ENCODE measurements around the gene EZH1. TPM values are rescaled to one million over a fixed set of nuclear protein-coding genes. Genes with fewer than 3 reads are reported as not detected.
A peak's percentile ranks its signal among the peaks of the same experiment; 100 is the strongest.

Gene EZH1
- total RNA-seq, 5 donors from 2014 or later (not counting 1 experiment from before 2014, with no cell fraction given) = 87.1 to 161 (median 146) TPM

DNA sequence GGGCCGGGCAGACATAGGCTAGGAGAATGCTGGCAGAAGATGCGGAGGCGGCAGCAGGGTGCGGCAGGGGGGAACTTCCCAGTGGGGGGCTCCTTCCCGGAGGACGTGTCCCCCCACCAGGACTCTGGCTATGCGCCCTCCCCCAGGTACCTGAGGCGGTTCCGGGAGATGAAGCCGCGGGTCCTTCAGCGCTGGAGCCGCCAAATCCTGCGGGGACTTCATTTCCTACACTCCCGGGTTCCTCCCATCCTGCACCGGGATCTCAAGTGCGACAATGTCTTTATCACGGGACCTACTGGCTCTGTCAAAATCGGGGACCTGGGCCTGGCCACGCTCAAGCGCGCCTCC, 38.9 kb upstream of the EZH1 start:
- no peaks in the 10 kb centered on the region for H3K9me3 ChIP-seq
- Mint-ChIP-seq H3K4me3 (peak overlapping the region in 1 of 3 donors; percentile 27), H3K36me3 (peaks cover 12% of the 10 kb centered on the region), H3K27me3 (peaks cover 67 to 79% of the 10 kb centered on the region in 2 donors), H3K9me3 (no peaks in the 10 kb centered on the region), H3K27ac (no peak overlapping the region), H3K4me1 (peaks cover 35 to 41% (median 37%) of the 10 kb centered on the region in 3 donors)
- peaks cover 0 to 39% of the 10 kb centered on the region in 2 experiments for H3K4me1 ChIP-seq (ENCODE audit: control insufficient read depth in 1 of 2, extremely low read depth in 1 of 2, insufficient read depth in 2 of 2, low read length in 2 of 2)
- no peak overlapping the region for H3K27ac ChIP-seq (ENCODE audit: low read length)
- DNase-seq = no peak
- WGBS (ENCODE audit: insufficient coverage) = 17% methylated on average over 21 of the region's 22 CpGs
- H3K36me3 ChIP-seq (ENCODE audit: control insufficient read depth in 2 of 2, extremely low read depth in 1 of 2, insufficient read depth in 1 of 2, low read length in 1 of 2) = peaks cover 10 to 11% of the 10 kb centered on the region in 2 donors
- no peak overlapping the region for H3K4me3 ChIP-seq (ENCODE audit: control insufficient read depth in 1 of 2, extremely low read depth in 1 of 2, low read length in 1 of 2)
- peaks cover 19 to 84% of the 10 kb centered on the region in 2 experiments for H3K27me3 ChIP-seq (replicated peaks in 1 of 2; ENCODE audit: control insufficient read depth in 2 of 2, extremely low read depth in 1 of 2, insufficient read depth in 2 of 2, low read length in 1 of 2)
- ATAC-seq (replicated peaks in 1 of 4) = no peak
- CTCF ChIA-PET = no interaction called here
- POLR2A ChIA-PET = no interaction called here

DNA sequence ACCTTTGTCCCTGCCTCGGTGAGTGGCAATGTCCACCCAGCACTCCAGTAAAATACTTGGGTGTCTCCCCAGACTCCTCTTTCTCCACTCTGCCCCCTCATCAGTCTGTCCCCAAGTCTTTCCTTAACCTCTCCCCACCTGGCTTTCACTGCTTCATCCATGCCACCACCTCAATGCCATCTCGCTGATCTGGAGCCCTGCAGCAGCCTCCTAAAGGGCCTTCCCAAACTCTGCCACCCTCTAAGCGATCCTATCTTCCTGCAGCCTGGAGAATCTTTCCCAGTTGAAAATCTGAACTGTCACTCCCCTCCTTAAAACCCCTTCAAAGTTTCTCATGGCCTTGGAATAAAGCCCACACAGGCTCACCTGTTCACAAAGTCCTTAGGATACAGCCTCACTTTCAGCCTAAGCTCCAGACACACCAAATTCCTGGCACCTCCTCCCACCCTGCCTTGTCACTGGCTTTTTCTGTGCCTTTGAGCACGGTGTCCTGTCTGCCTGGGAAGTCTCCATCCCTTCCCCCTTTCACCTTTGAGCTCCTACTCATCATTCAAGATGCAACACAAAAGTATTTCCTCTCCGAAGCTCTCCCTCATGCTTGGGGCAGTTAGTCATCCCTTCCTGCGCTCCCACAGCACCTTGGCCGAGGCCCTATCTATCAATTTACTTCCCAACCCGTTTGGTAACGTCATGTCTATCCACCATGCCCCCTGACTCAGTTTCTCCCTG, 38.4 kb upstream of the EZH1 start:
- Mint-ChIP-seq H3K27me3 (peaks cover 62 to 73% of the 10 kb centered on the region in 2 donors), H3K36me3 (peaks cover 16% of the 10 kb centered on the region), H3K4me3 (peak overlapping the region in 1 of 3 donors; percentile 27), H3K27ac (peak overlapping the region in 1 of 2 donors; percentile 7), H3K4me1 (peaks cover 35 to 41% (median 37%) of the 10 kb centered on the region in 3 donors), H3K9me3 (no peaks in the 10 kb centered on the region)
- ChIA-PET CTCF (no interaction called here), POLR2A (no interaction called here)
- Histone ChIP-seq H3K4me3 (ENCODE audit: control insufficient read depth in 1 of 2, extremely low read depth in 1 of 2, low read length in 1 of 2) (no peak overlapping the region), H3K27ac (ENCODE audit: low read length) (no peak overlapping the region), H3K9me3 (no peaks in the 10 kb centered on the region), H3K27me3 (replicated peaks in 1 of 2; ENCODE audit: control insufficient read depth in 2 of 2, extremely low read depth in 1 of 2, insufficient read depth in 2 of 2, low read length in 1 of 2) (peaks cover 19 to 79% of the 10 kb centered on the region in 2 experiments), H3K36me3 (ENCODE audit: control insufficient read depth in 2 of 2, extremely low read depth in 1 of 2, insufficient read depth in 1 of 2, low read length in 1 of 2) (peaks cover 13 to 16% of the 10 kb centered on the region in 2 donors), H3K4me1 (ENCODE audit: control insufficient read depth in 1 of 2, extremely low read depth in 1 of 2, insufficient read depth in 2 of 2, low read length in 2 of 2) (peaks cover 0 to 39% of the 10 kb centered on the region in 2 experiments)
- no peak for ATAC-seq (replicated peaks in 1 of 4)
- no peak for DNase-seq
- 27% methylated on average over 9 of the region's 9 CpGs for WGBS (ENCODE audit: insufficient coverage)

DNA sequence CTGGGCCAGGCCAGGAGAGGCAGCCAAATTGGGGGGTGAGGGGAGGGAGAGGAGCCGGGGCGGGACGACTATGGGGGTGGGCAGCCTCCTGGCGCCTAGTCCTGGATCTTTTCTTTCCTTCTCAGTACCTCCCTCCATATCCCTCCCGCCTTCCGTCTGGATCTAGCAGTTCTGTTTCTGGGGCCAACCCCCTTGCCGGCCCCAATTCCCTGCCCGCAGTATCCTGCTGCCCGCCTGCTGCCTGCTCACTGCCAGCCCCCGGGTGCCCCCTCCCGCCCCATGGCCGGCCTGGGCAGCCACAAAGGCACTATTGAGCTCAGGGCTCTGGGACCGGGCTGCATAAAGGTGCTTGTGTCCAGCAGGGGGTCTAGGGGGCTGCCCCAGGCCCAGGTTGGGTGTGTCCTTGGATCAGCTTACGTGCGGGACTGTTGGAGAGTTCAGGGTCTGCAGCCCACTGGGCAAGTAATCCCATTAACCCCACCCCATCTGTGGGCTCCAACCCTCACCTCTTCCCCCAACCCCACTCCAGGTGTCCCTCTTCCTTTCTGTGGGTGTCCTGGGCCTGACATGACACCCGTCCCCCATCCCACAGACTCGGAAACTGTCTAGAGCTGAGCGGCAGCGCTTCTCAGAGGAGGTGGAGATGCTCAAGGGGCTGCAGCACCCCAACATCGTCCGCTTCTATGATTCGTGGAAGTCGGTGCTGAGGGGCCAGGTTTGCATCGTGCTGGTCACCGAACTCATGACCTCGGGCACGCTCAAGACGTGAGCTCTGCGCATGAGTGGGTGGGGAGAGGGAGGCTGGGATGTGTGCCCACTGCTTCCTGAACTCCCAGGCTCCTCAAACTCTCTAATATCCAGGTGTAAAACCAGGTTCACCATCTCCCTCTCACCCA, 37.6 kb upstream of the EZH1 start:
- DNase-seq = no peak
- Mint-ChIP-seq H3K27me3 (peaks cover 54 to 65% of the 10 kb centered on the region in 2 donors), H3K4me3 (no peak overlapping the region), H3K27ac (peak overlapping the region in 1 of 2 donors; percentile 7), H3K36me3 (peaks cover 23% of the 10 kb centered on the region), H3K4me1 (peaks cover 35 to 41% (median 37%) of the 10 kb centered on the region in 3 donors), H3K9me3 (no peaks in the 10 kb centered on the region)
- ChIA-PET CTCF (no interaction called here), POLR2A (no interaction called here)
- Histone ChIP-seq H3K4me3 (ENCODE audit: control insufficient read depth in 1 of 2, extremely low read depth in 1 of 2, low read length in 1 of 2) (no peak overlapping the region), H3K27me3 (replicated peaks in 1 of 2; ENCODE audit: control insufficient read depth in 2 of 2, extremely low read depth in 1 of 2, insufficient read depth in 2 of 2, low read length in 1 of 2) (peaks cover 19 to 71% of the 10 kb centered on the region in 2 experiments), H3K9me3 (no peaks in the 10 kb centered on the region), H3K36me3 (ENCODE audit: control insufficient read depth in 2 of 2, extremely low read depth in 1 of 2, insufficient read depth in 1 of 2, low read length in 1 of 2) (peaks cover 20 to 23% of the 10 kb centered on the region in 2 donors), H3K27ac (ENCODE audit: low read length) (no peak overlapping the region), H3K4me1 (ENCODE audit: control insufficient read depth in 1 of 2, extremely low read depth in 1 of 2, insufficient read depth in 2 of 2, low read length in 2 of 2) (peaks cover 0 to 39% of the 10 kb centered on the region in 2 experiments)
- WGBS (ENCODE audit: insufficient coverage) = 10% methylated on average over 13 of the region's 29 CpGs
- no peak for ATAC-seq (replicated peaks in 1 of 4)

DNA sequence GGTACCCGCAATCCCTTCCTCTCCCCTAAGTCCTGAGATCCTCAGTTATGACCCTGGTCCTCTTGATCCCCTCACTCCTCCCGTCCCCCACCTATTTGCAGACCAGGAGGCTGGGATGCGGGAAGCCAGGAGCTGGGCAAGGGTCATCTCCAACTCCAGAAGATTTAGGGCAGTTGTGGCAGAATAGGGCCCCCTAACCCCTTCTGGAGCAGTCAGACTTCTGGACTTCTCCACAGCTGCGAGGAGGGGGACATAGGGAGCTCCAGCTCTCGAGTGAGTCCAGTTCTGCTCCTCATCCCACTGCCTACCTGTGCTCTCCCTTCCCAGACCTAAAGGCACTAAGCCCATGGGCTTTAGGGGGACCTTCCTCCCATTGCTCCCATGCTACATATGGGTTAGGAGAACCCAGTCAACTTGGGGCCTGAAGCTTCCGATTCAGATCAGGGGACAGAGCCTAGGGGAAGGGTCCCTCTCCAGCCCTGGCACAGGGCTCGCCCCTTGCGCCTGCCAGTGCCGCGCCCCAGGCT, 36.9 kb upstream of the EZH1 start:
- no peak overlapping the region for H3K27ac ChIP-seq (ENCODE audit: low read length)
- H3K4me1 ChIP-seq (ENCODE audit: control insufficient read depth in 1 of 2, extremely low read depth in 1 of 2, insufficient read depth in 2 of 2, low read length in 2 of 2) = peaks cover 0 to 39% of the 10 kb centered on the region in 2 experiments
- DNase-seq (no peak), ATAC-seq (replicated peaks in 1 of 4) (no peak)
- peaks cover 47 to 58% of the 10 kb centered on the region in 2 donors for H3K27me3 Mint-ChIP-seq
- peak overlapping the region in 1 of 3 donors; percentile 47 for H3K4me3 Mint-ChIP-seq
- ChIA-PET CTCF (no interaction called here), POLR2A (no interaction called here)
- 33% methylated on average over 6 of the region's 10 CpGs for WGBS (ENCODE audit: insufficient coverage)
- peaks cover 19 to 66% of the 10 kb centered on the region in 2 experiments for H3K27me3 ChIP-seq (replicated peaks in 1 of 2; ENCODE audit: control insufficient read depth in 2 of 2, extremely low read depth in 1 of 2, insufficient read depth in 2 of 2, low read length in 1 of 2)
- no peak overlapping the region for H3K4me3 ChIP-seq (ENCODE audit: control insufficient read depth in 1 of 2, extremely low read depth in 1 of 2, low read length in 1 of 2)
- no peak overlapping the region for H3K27ac Mint-ChIP-seq
- no peaks in the 10 kb centered on the region for H3K9me3 ChIP-seq
- H3K36me3 Mint-ChIP-seq = peaks cover 25% of the 10 kb centered on the region
- no peaks in the 10 kb centered on the region for H3K9me3 Mint-ChIP-seq
- peaks cover 35 to 41% (median 37%) of the 10 kb centered on the region in 3 donors for H3K4me1 Mint-ChIP-seq
- H3K36me3 ChIP-seq (ENCODE audit: control insufficient read depth in 2 of 2, extremely low read depth in 1 of 2, insufficient read depth in 1 of 2, low read length in 1 of 2) = peaks cover 20 to 28% of the 10 kb centered on the region in 2 donors

DNA sequence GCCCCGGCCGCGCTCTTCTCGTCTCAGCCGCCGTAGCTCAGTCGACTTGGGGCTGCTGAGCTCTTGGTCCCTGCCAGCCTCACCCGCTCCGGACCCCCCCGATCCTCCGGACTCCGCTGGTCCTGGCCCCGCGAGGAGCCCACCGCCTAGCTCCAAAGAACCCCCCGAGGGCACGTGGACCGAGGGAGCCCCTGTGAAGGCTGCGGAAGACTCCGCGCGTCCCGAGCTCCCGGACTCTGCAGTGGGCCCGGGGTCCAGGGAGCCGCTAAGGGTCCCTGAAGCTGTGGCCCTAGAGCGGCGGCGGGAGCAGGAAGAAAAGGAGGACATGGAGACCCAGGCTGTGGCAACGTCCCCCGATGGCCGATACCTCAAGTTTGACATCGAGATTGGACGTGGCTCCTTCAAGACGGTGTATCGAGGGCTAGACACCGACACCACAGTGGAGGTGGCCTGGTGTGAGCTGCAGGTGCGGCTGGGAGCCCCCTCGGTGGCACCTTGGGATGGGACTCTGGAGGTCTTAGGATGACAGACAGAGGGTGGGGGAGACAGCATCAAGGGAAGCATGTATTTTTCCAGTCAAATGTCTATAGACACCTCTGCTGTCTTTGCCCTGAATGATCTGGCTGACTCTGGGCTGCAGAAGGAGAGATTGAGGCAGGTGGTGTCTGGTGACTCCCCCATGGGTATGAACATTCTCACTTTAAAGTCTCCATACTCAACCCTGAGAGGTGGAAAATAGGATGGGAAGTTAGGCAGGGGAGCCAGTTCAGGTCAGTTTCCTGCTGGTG, 36.2 kb upstream of the EZH1 start:
- H3K27ac Mint-ChIP-seq = no peak overlapping the region
- H3K9me3 Mint-ChIP-seq = no peaks in the 10 kb centered on the region
- ATAC-seq (replicated peaks in 1 of 4) (peak in 1 of 4 experiments; percentile 22), DNase-seq (no peak)
- H3K36me3 Mint-ChIP-seq = peaks cover 28% of the 10 kb centered on the region
- no peaks in the 10 kb centered on the region for H3K9me3 ChIP-seq
- peaks cover 22 to 32% of the 10 kb centered on the region in 2 donors for H3K36me3 ChIP-seq (ENCODE audit: control insufficient read depth in 2 of 2, extremely low read depth in 1 of 2, insufficient read depth in 1 of 2, low read length in 1 of 2)
- CTCF ChIA-PET = no interaction called here
- POLR2A ChIA-PET = interaction anchor here in 1 of 2 donors (0.5 kb wide), 1 partner anchor 71 kb away, joined by 5 read pairs; no protein-coding TSS in a partner anchor
- no peak overlapping the region for H3K4me3 ChIP-seq (ENCODE audit: control insufficient read depth in 1 of 2, extremely low read depth in 1 of 2, low read length in 1 of 2)
- peak overlapping the region; percentile 13 to 47 (median 21) for H3K4me3 Mint-ChIP-seq
- WGBS (ENCODE audit: insufficient coverage) = 13% methylated on average over 39 of the region's 39 CpGs
- H3K4me1 Mint-ChIP-seq = peaks cover 35 to 41% (median 37%) of the 10 kb centered on the region in 3 donors
- H3K4me1 ChIP-seq (ENCODE audit: control insufficient read depth in 1 of 2, extremely low read depth in 1 of 2, insufficient read depth in 2 of 2, low read length in 2 of 2) = peaks cover 0 to 39% of the 10 kb centered on the region in 2 experiments
- H3K27me3 ChIP-seq (replicated peaks in 1 of 2; ENCODE audit: control insufficient read depth in 2 of 2, extremely low read depth in 1 of 2, insufficient read depth in 2 of 2, low read length in 1 of 2) = peaks cover 19 to 60% of the 10 kb centered on the region in 2 experiments
- no peak overlapping the region for H3K27ac ChIP-seq (ENCODE audit: low read length)
- peaks cover 43 to 54% of the 10 kb centered on the region in 2 donors for H3K27me3 Mint-ChIP-seq
